Measurements from ENCODE around the gene PRKCA. TPM values are rescaled to one million over a fixed set of nuclear protein-coding genes. Genes with fewer than 3 reads are reported as not detected.

Gene PRKCA
- total and polyA plus RNA-seq, 9 of the 15 experiments (the other 6 are each of a cell fraction or from before 2014, with no cell fraction given) = 3.2 to 33.0 (median 17.8) TPM

- H3K4me1 ChIP-seq (replicated peaks in 1 of 2; ENCODE audit: control insufficient read depth in 2 of 2, insufficient read depth in 2 of 2, low read length in 2 of 2) = peaks cover 0 to 6% of the 10 kb centered on the region in 2 experiments; a peak in 3 of 5 replicates
- H3K79me2 ChIP-seq (ENCODE audit: control insufficient read depth, insufficient read depth, low read length) = no peaks in the 10 kb centered on the region
- in situ Hi-C loops (cut with MboI) (no loop called here), intact Hi-C loops (cut with micrococcal nuclease) (no loop called here)
- H3K27ac ChIP-seq (ENCODE audit: extremely low read depth, low read depth, low read length) = no peak overlapping the region
- no peaks in the 10 kb centered on the region for H3K9me3 ChIP-seq (replicated peaks; ENCODE audit: control insufficient read depth, insufficient read depth, low read depth, low read length)
- H3K36me3 ChIP-seq (ENCODE audit: control insufficient read depth, insufficient read depth, low read length) = no peaks in the 10 kb centered on the region
- no TSS peak for BruUV-seq (replicated peaks)
- FAIRE-seq (peak; percentile 52), DNase-seq (ENCODE audit: extremely low read depth in 1 of 4, low spot score in 3 of 4) (no peak), ATAC-seq (peak; percentile 55)
- peak overlapping the region; percentile 14; the same call in 1 of the 2 replicates for H3K4me2 ChIP-seq (ENCODE audit: insufficient read depth, low read length)
- H3K9me1 ChIP-seq (ENCODE audit: control insufficient read depth, insufficient read depth, low read length) = no peaks in the 10 kb centered on the region
- ChIA-PET CTCF (ENCODE audit: low intra/inter-chr PET ratio) (no interaction called here), POLR2A (no interaction called here)
- no peaks in the 10 kb centered on the region for H4K20me1 ChIP-seq (replicated peaks; ENCODE audit: control insufficient read depth, insufficient read depth, low read length)
- H2AFZ ChIP-seq (ENCODE audit: low read depth, low read length) = no peak overlapping the region
- no peak overlapping the region for H3K4me3 ChIP-seq
- WGBS (ENCODE audit: insufficient coverage, low coverage, missing lambda C conversion rate) = 72% methylated on average over 14 of the region's 14 CpGs
- TF ChIP-seq RAD51 (IDR thresholded peaks at IDR 0.05; ENCODE audit: borderline replicate concordance, low read depth) (peak; percentile 28; the same call in 1 of the 2 replicates), USF2 (CRISPR knock-in tag; IDR thresholded peaks at IDR 0.05) (peak; percentile 37), STAG1 (CRISPR knock-in tag; IDR thresholded peaks at IDR 0.05; ENCODE audit: borderline replicate concordance) (no peak), TOE1 (IDR thresholded peaks at IDR 0.05; ENCODE audit: borderline replicate concordance) (peak; percentile 47; the same call in 1 of the 2 replicates), TOE1 (CRISPR knock-in tag; IDR thresholded peaks at IDR 0.05; ENCODE audit: borderline replicate concordance, low read depth) (no peak)
- TF ChIP-seq, protein P1, sequence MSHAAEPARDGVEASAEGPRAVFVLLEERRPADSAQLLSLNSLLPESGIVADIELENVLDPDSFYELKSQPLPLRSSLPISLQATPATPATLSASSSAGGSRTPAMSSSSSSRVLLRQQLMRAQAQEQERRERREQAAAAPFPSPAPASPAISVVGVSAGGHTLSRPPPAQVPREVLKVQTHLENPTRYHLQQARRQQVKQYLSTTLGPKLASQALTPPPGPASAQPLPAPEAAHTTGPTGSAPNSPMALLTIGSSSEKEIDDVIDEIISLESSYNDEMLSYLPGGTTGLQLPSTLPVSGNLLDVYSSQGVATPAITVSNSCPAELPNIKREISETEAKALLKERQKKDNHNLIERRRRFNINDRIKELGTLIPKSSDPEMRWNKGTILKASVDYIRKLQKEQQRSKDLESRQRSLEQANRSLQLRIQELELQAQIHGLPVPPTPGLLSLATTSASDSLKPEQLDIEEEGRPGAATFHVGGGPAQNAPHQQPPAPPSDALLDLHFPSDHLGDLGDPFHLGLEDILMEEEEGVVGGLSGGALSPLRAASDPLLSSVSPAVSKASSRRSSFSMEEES (CRISPR knock-in tag; IDR thresholded peaks at IDR 0.05) = peak; percentile 72
- no peaks in the 10 kb centered on the region for H3K27me3 ChIP-seq (ENCODE audit: control insufficient read depth in 2 of 2, insufficient read depth in 2 of 2, low read length in 2 of 2)
- peak overlapping the region in 1 of 2 experiments; percentile 28; a peak in 1 of 4 replicates for H3K9ac ChIP-seq (ENCODE audit: insufficient read depth in 1 of 2, low read depth in 2 of 2, low read length in 2 of 2)
Measured at GRCh38 chr17:66602659-66603384, 300.4 kb downstream of the PRKCA start.

Data from K562 (cell line).